GM20000 (cell line): ENCODE results near the gene PDGFD.

Source experiments
- DNase-seq: peaks from one replicate; pipeline ENCODE4 v3.0.0; 2012; ENCODE audit warnings: low spot score
- CTCF ChIP-seq: IDR thresholded peaks from 2 replicates; pipeline ENCODE4 v1.5.1; 2012; ENCODE audit warnings: mild to moderate bottlenecking, control low read depth; ENCODE audit errors: extremely low read depth, missing control alignments

Gene PDGFD

DNA sequence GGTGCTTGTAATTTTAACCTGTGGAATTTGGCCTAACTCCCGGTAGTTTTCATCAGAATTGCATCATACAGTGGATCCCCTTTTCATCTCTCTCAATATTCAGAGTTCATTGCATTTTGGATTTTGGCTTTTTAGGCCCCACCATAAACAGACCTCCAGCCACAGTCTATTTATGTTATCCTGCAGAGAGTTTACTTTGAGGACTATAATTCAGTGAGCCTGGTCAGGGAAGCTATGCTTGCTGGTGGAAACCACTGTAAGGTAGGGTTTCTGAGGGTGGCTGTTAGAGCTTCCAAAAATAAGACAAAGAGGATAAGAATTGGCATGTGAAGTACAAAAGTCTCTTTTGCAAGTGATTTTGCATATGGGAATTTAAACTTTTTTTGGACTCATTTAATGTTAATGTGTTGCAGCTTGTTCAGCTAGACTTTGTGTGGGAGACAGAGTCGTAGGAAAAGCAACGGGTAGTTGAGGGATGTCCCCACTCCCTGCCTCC is 162.3 kb downstream of the PDGFD start:
- TF ChIP-seq CTCF = no peak
- DNase-seq = no peak

DNA sequence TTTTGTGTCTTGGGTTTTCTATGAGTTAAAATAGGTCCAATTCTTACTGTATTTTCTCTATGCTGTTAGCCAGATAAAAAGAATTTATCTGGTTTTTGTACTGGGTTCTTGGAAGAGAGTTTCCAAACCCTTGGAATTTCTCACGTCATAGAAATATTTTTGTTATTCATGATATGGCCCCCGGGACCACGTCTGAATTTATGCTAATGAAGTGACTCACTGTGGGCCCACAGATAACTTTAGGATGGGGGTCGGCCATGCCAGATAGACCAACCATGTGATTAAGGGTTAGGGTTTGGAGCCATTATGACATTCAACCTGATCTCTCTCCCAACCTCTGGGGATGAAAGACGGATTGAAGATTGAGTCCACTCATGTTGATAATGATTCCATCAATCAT is 163.1 kb downstream of the PDGFD start:
- DNase-seq = no peak
- TF ChIP-seq CTCF = no peak

- DNase-seq = no peak
- TF ChIP-seq CTCF = no peak
These were observed 165.0 kb downstream of the PDGFD start for GRCh38 chr11:103998826-103999508.

DNA sequence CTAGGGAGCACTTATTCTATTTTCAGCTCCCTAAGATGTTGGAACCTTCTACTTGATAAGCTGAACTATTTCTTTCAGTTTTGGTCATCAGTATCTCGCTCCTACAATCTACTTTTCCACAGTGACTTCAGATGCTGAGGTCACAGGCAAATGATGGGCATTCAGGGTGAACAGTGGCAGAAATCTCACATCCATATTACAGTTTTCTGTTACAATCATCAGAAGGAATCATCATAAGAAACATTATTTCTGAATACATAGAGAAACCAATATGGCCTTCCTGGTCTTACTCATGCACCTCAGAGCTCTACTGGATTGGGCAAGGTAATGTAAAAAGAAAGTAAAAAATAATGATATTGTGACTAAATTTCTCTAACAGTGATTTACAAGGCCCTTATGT is 166.9 kb downstream of the PDGFD start:
- no peak for TF ChIP-seq CTCF
- DNase-seq = no peak

DNA sequence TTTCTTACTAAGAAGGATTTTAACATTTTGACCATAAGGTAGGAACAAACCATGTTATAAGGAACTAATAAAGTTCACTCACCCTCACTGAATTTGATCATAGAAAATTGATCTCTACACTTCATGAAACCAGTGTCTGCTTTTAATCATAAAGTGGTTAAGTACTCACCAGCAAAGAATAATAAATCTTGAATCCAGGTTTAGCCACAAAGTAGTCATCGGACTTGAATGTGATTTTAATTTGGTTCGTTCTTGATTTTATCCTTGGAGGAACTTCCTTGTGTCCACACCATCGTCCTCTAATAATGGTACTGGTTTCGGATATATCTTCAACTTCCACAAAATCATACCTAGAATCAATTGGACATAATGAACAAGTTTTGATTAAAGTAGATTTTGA is 168.1 kb downstream of the PDGFD start:
- DNase-seq = no peak

DNA sequence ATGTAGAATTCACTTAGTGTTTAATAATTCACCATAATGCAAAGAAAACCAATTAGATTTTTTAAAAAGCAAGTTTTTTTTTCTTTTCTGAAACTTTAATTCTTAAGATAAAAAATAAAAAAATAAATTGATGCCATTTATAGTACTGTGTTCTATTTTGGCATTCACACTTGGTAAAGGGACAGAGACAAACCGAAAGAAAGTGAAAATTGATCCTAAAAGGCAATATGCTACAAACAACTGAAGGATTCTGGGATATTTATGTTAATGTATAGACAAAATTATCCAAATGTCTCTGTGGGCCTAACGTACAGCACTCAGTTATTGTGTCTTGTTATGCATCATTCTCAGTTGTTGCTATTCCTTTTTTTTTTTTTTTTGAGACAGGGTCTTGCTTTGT is 169.4 kb downstream of the PDGFD start:
- TF ChIP-seq CTCF = no peak
- no peak for DNase-seq

More for the DNA sequence above, 168.1 kb downstream of the PDGFD start:
- TF ChIP-seq CTCF = no peak

DNA sequence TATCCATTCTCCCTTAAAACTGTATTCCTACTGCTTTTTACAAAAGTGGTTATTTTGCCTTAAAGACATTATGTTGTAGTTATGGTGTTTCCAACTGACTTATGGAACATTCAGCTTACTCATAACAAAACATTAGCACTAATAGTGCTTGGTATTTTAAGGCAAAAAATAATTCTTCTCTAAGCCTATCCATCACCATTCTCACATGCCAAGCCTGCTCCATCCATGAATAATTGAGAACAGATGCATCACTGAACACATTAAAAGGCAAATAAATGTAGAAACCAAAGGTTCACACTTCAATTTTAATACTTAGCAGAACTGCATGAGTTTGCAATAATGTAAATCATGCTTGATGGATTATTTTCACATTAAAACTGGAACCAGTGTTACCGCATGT is 169.9 kb downstream of the PDGFD start:
- DNase-seq = no peak
- TF ChIP-seq CTCF = no peak
